ENCODE measurements around the gene THAP7. TPM values are rescaled to one million over a fixed set of nuclear protein-coding genes. Genes with fewer than 3 reads are reported as not detected.

THAP7 gene
- total and polyA plus RNA-seq, 2 of the 13 experiments (the other 11 are each of a cell fraction or from before 2014, with no cell fraction given): 13.0 to 25.5 TPM

DNA sequence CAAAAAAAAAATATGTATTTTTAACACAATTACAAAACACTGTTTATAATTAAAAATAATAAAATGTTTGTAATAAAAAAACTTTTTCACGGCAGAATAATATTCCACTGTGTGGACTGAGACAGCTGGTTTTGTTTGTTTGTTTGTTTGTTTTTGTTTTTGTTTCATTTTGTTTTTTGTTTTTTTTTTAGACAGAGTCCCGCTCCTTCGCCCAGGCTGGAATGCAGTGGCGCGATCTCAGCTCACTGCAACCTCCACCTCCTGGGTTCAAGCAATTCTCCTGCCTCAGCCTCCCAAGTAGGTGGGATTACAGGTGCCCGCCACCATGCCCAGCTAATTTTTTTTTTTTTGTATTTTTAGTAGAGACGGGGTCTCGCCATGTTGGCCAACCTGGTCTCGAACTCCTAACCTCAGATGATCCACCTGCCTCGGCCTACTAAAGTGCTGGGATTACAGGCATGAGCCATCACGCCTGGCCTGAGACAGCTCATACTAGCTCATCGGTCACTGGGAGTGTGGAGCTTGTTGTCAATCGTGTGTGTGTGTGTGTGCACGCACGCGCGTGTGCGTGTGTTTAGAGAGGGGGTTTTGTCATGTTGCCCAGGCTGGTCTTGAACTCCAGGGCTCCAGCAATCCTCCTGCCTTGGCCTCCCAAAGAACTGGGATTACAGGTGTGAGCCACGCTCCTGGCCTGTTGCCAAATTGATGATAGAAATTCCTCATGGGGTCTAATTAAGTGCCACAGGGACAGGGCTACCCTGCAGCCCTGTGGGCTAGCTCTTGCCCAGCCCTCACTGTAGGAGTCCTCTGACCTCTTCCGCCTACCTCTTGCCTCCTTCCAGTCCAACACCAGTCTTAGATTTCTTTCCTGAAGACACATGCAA, 42.1 kb downstream of the THAP7 start:
- no peaks in the 10 kb centered on the region; a peak in 1 of 5 replicates for H3K27me3 ChIP-seq (ENCODE audit: control insufficient read depth in 1 of 2, insufficient read depth in 2 of 2, low read length in 2 of 2)
- FAIRE-seq (no peak), ATAC-seq (no peak), DNase-seq (ENCODE audit: low spot score) (no peak)
- 98% methylated on average over 19 of the region's 20 CpGs for WGBS (ENCODE audit: low lambda C conversion rate)
- H3K79me2 ChIP-seq (ENCODE audit: insufficient read depth, low read length): peaks cover 29% of the 10 kb centered on the region
- H3K4me2 ChIP-seq (ENCODE audit: low read depth, low read length): no peak overlapping the region
- TF ChIP-seq, protein P1, sequence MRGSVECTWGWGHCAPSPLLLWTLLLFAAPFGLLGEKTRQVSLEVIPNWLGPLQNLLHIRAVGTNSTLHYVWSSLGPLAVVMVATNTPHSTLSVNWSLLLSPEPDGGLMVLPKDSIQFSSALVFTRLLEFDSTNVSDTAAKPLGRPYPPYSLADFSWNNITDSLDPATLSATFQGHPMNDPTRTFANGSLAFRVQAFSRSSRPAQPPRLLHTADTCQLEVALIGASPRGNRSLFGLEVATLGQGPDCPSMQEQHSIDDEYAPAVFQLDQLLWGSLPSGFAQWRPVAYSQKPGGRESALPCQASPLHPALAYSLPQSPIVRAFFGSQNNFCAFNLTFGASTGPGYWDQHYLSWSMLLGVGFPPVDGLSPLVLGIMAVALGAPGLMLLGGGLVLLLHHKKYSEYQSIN (CRISPR knock-in tag; IDR thresholded peaks at IDR 0.05; ENCODE audit: borderline replicate concordance): no peak
- TF ChIP-seq LCORL (IDR thresholded peaks at IDR 0.05): 0 out of 2 replicates have a peak, but pooled peaks have one; percentile 35
- no peak for TF ChIP-seq LCORL (CRISPR knock-in tag; IDR thresholded peaks at IDR 0.05)
- TF ChIP-seq, protein P2, sequence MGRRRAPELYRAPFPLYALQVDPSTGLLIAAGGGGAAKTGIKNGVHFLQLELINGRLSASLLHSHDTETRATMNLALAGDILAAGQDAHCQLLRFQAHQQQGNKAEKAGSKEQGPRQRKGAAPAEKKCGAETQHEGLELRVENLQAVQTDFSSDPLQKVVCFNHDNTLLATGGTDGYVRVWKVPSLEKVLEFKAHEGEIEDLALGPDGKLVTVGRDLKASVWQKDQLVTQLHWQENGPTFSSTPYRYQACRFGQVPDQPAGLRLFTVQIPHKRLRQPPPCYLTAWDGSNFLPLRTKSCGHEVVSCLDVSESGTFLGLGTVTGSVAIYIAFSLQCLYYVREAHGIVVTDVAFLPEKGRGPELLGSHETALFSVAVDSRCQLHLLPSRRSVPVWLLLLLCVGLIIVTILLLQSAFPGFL (CRISPR knock-in tag; IDR thresholded peaks at IDR 0.05): no peak
- no peak overlapping the region for H3K4me3 ChIP-seq (replicated peaks in 1 of 3; ENCODE audit: insufficient read depth in 1 of 3, low read depth in 2 of 3, low read length in 3 of 3)
- in situ Hi-C loops (cut with HindIII; ENCODE audit: extremely low pct_ligation_motif_present, low pct_unique_long_range_greater_than_20kb): no loop called here
- no peaks in the 10 kb centered on the region for H3K9me3 ChIP-seq (ENCODE audit: low read length)
- peaks cover 60% of the 10 kb centered on the region for H3K4me1 ChIP-seq (ENCODE audit: insufficient read depth, low read length)
- BruUV-seq (replicated peaks): no TSS peak
- no peak overlapping the region for H2AFZ ChIP-seq (ENCODE audit: low read length)
- no peaks in the 10 kb centered on the region for H3K36me3 ChIP-seq (replicated peaks in 1 of 2; ENCODE audit: control insufficient read depth in 1 of 2, insufficient read depth in 2 of 2, low read length in 2 of 2)
- POLR2A ChIA-PET: no interaction called here
- CTCF ChIA-PET (ENCODE audit: low intra/inter-chr PET ratio, low total read pairs): no interaction called here
- H3K27ac ChIP-seq (ENCODE audit: extremely low read length, insufficient read depth, low read length): no peak overlapping the region
- intact Hi-C loops (cut with micrococcal nuclease; ENCODE audit: unreplicated experiment): loop anchor here (5.0 to 10.0 kb wide), 2 partner anchors 73 to 185 kb away; partner anchors contain the start of gene SERPIND1
- no peak overlapping the region for H3K9ac ChIP-seq (ENCODE audit: insufficient read depth, low read depth, low read length)
- H4K20me1 ChIP-seq (ENCODE audit: insufficient read depth, low read length): no peaks in the 10 kb centered on the region
